ENCODE results near the gene TBC1D20.

Gene TBC1D20

GRCh38 chr20:432208-432607 is 30.1 kb downstream of the TBC1D20 start:
- H3K4me3 ChIP-seq (replicated peaks in 1 of 2; ENCODE audit: low read depth in 2 of 2, low read length in 2 of 2): no peak overlapping the region
- DNase-seq (ENCODE audit: low read depth in 2 of 2): no peak
- no peak for TF ChIP-seq CTCF (IDR thresholded peaks at IDR 0.05; ENCODE audit: low read depth, low read length)

GRCh38 chr20:431012-431904 is 31.1 kb downstream of the TBC1D20 start:
- peak; percentile 52 for TF ChIP-seq CTCF (IDR thresholded peaks at IDR 0.05; ENCODE audit: low read depth, low read length)
- DNase-seq (ENCODE audit: low read depth in 2 of 2): peak; percentile 59 to 76

DNA sequence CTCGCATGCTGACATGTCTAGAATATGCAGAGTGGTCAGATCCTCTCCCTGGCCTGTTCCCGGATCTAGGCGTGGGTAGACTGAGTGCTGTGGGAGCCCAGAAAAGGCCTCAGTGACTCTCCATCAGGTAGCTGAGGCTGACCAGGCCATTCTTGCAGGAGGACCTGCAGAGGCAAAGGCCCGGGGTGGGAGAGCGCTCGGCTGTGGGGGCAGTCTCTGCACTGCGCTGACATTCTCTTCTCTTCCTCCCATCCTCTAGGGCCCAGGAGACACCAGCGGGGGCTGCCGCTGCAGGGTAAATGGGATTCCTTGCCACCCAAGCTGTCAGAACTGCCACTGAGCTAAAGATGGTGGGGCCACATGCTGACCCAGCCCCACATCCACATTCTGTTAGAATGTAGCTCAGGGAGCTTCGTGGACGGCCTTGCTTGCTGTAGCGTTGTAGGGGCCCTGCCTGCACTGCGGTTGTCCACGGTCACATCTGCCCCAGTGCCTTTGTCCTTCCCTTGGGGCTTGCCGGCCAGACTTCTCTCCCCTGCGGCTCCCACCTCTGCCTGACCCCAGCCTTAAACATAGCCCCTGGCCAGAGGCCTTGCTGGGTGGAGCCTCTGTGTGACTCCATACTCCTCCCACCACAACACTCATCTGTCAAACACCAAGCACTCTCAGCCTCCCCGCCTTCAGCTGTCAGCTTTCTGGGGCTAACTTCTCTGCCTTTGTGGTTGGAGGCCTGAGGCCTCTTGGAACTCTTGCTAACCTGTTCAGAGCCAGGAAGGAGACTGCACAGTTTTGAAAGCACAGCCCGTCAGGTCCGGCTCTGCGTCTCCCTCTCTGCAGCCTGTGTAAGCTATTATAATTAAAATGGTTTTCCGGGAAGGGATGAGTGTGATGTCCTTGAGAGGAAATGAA is 32.0 kb downstream of the TBC1D20 start:
- DNase-seq (ENCODE audit: low read depth in 2 of 2): no peak
- no peak for TF ChIP-seq CTCF (IDR thresholded peaks at IDR 0.05; ENCODE audit: low read depth, low read length)
- no peak overlapping the region for H3K4me3 ChIP-seq (replicated peaks in 1 of 2; ENCODE audit: low read depth in 2 of 2, low read length in 2 of 2)

More at GRCh38 chr20:431012-431904, 31.1 kb downstream of the TBC1D20 start:
- no peak overlapping the region for H3K4me3 ChIP-seq (replicated peaks in 1 of 2; ENCODE audit: low read depth in 2 of 2, low read length in 2 of 2)

GRCh38 chr20:428658-429200 is 33.6 kb downstream of the TBC1D20 start:
- H3K4me3 ChIP-seq (replicated peaks in 1 of 2; ENCODE audit: low read depth in 2 of 2, low read length in 2 of 2): no peak overlapping the region
- no peak for DNase-seq (ENCODE audit: low read depth in 2 of 2)
- no peak for TF ChIP-seq CTCF (IDR thresholded peaks at IDR 0.05; ENCODE audit: low read depth, low read length)

GRCh38 chr20:427849-428657 is 34.3 kb downstream of the TBC1D20 start:
- TF ChIP-seq CTCF (IDR thresholded peaks at IDR 0.05; ENCODE audit: low read depth, low read length): no peak
- DNase-seq (ENCODE audit: low read depth in 2 of 2): no peak
- H3K4me3 ChIP-seq (replicated peaks in 1 of 2; ENCODE audit: low read depth in 2 of 2, low read length in 2 of 2): no peak overlapping the region

- DNase-seq (ENCODE audit: low read depth in 2 of 2): no peak
- H3K4me3 ChIP-seq (replicated peaks in 1 of 2; ENCODE audit: low read depth in 2 of 2, low read length in 2 of 2): no peak overlapping the region
- TF ChIP-seq CTCF (IDR thresholded peaks at IDR 0.05; ENCODE audit: low read depth, low read length): no peak
Measured at GRCh38 chr20:427401-427800, 34.9 kb downstream of the TBC1D20 start.
